ENCODE results near the gene MR1. TPM values are rescaled to one million over a fixed set of nuclear protein-coding genes. Genes with fewer than 3 reads are reported as not detected.

MR1 gene
- total RNA-seq, 1 experiment from 2014 or later: 18.6 TPM

- Histone ChIP-seq H3K27me3 (replicated peaks) (no peaks in the 10 kb centered on the region), H3K36me3 (peaks cover 25% of the 10 kb centered on the region)
These were observed 52.3 kb downstream of the MR1 start for GRCh38 chr1:181086091-181086490.

GRCh38 chr1:181086926-181087325, 53.1 kb downstream of the MR1 start:
- Histone ChIP-seq H3K27ac (peak overlapping the region; percentile 37), H3K27me3 (replicated peaks) (no peaks in the 10 kb centered on the region), H3K4me3 (no peak overlapping the region), H3K36me3 (peaks cover 33% of the 10 kb centered on the region), H3K9me3 (replicated peaks) (no peaks in the 10 kb centered on the region), H3K4me1 (replicated peaks) (peaks cover 36% of the 10 kb centered on the region)
- peak in 1 of 2 experiments; percentile 64 for DNase-seq (ENCODE audit: low read depth in 1 of 2, low spot score in 2 of 2)

More at GRCh38 chr1:181086091-181086490, 52.3 kb downstream of the MR1 start:
- Histone ChIP-seq H3K9me3 (replicated peaks) (no peaks in the 10 kb centered on the region), H3K4me1 (replicated peaks) (peaks cover 37% of the 10 kb centered on the region), H3K27ac (no peak overlapping the region), H3K4me3 (no peak overlapping the region)
- DNase-seq (ENCODE audit: low read depth in 1 of 2, low spot score in 2 of 2): no peak

GRCh38 chr1:181087400-181087901, 53.7 kb downstream of the MR1 start:
- peak overlapping the region; percentile 37 for H3K27ac ChIP-seq
- no peak overlapping the region for H3K4me3 ChIP-seq
- DNase-seq (ENCODE audit: low read depth in 1 of 2, low spot score in 2 of 2): no peak
- peaks cover 39% of the 10 kb centered on the region for H3K36me3 ChIP-seq
- no peaks in the 10 kb centered on the region for H3K27me3 ChIP-seq (replicated peaks)
- H3K9me3 ChIP-seq (replicated peaks): no peaks in the 10 kb centered on the region
- H3K4me1 ChIP-seq (replicated peaks): peaks cover 36% of the 10 kb centered on the region

- Histone ChIP-seq H3K9me3 (replicated peaks) (no peaks in the 10 kb centered on the region), H3K36me3 (peaks cover 48% of the 10 kb centered on the region), H3K4me1 (replicated peaks) (peaks cover 45% of the 10 kb centered on the region), H3K27me3 (replicated peaks) (no peaks in the 10 kb centered on the region), H3K4me3 (peak within 1 kb of the TSS; percentile 86), H3K27ac (peak within 1 kb of the TSS; percentile 43)
- peak; percentile 98 for DNase-seq (ENCODE audit: low read depth in 1 of 2, low spot score in 2 of 2)
These were observed 54.6 kb downstream of the MR1 start, which contains the start of gene IER5 for GRCh38 chr1:181088079-181089016. Gene IER5, plus strand, starts transcription at chr1:181088700. Its CDS starts 203 bp downstream, at chr1:181088903.

GRCh38 chr1:181089017-181089675, 55.4 kb downstream of the MR1 start:
- no peak for DNase-seq (ENCODE audit: low read depth in 1 of 2, low spot score in 2 of 2)
- peak overlapping the region; percentile 43 for H3K27ac ChIP-seq

DNA sequence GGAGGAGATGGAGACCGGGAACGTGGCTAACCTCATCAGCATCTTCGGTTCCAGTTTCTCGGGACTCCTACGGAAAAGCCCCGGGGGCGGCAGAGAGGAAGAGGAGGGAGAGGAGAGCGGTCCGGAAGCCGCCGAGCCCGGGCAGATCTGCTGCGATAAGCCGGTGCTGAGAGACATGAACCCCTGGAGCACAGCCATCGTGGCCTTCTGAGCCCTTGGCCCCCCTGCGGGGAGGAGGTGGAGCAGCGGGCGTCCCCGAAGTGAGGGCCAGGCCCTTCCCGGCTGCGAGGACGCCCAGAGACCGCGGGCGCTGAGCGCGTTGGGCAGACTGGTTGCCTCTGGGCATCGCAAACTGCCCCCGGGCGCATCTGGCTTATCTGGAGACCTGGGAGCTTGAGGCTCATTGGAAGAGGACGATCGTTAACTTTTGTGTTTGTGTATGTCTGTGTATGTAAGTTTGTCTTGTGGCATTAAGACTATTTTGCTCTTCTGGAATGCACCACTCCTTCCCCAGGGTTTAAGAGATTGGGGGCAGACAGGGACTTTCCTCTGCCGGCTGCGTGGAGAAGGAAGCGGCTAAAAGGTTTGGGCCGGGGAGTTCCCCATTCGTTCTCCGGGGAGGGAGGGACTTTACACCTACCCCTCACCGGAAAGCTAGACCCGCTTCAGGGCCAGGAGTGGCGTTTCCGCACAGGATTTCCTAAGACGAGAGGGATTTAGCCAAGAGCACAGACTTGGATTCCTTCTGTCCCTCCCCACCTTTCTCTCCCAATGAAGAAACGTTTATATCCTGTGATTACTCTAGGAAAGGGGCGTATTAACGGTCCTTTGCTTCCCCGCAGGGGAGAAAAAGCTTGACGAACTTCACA, 56.1 kb downstream of the MR1 start:
- Histone ChIP-seq H3K4me1 (replicated peaks) (peaks cover 54% of the 10 kb centered on the region), H3K9me3 (replicated peaks) (no peaks in the 10 kb centered on the region)
- peak; percentile 60 to 67 for DNase-seq (ENCODE audit: low read depth in 1 of 2, low spot score in 2 of 2)

More at GRCh38 chr1:181089017-181089675, 55.4 kb downstream of the MR1 start:
- H3K36me3 ChIP-seq: peaks cover 55% of the 10 kb centered on the region
- peaks cover 50% of the 10 kb centered on the region for H3K4me1 ChIP-seq (replicated peaks)
- H3K4me3 ChIP-seq: peak overlapping the region; percentile 86
- H3K9me3 ChIP-seq (replicated peaks): no peaks in the 10 kb centered on the region
- H3K27me3 ChIP-seq (replicated peaks): no peaks in the 10 kb centered on the region

GRCh38 chr1:181090641-181091126, 56.9 kb downstream of the MR1 start:
- peaks cover 69% of the 10 kb centered on the region for H3K36me3 ChIP-seq
- peak overlapping the region; percentile 27 for H3K27ac ChIP-seq
- peaks cover 61% of the 10 kb centered on the region for H3K4me1 ChIP-seq (replicated peaks)
- peak in 1 of 2 experiments; percentile 37 for DNase-seq (ENCODE audit: low read depth in 1 of 2, low spot score in 2 of 2)
- no peaks in the 10 kb centered on the region for H3K27me3 ChIP-seq (replicated peaks)
- H3K9me3 ChIP-seq (replicated peaks): no peaks in the 10 kb centered on the region
- H3K4me3 ChIP-seq: peak overlapping the region; percentile 86

More for the DNA sequence above, 56.1 kb downstream of the MR1 start:
- H3K36me3 ChIP-seq: peaks cover 62% of the 10 kb centered on the region
- peak overlapping the region; percentile 27 for H3K27ac ChIP-seq
- H3K4me3 ChIP-seq: peak overlapping the region; percentile 86
- H3K27me3 ChIP-seq (replicated peaks): no peaks in the 10 kb centered on the region

- Histone ChIP-seq H3K9me3 (replicated peaks) (no peaks in the 10 kb centered on the region), H3K27me3 (replicated peaks) (no peaks in the 10 kb centered on the region), H3K27ac (no peak overlapping the region), H3K4me1 (replicated peaks) (peaks cover 69% of the 10 kb centered on the region), H3K36me3 (peaks cover 71% of the 10 kb centered on the region), H3K4me3 (peak overlapping the region; percentile 86)
- DNase-seq (ENCODE audit: low read depth in 1 of 2, low spot score in 2 of 2): no peak
These were observed 57.7 kb downstream of the MR1 start for GRCh38 chr1:181091309-181092040.

GRCh38 chr1:181092056-181092455, 58.3 kb downstream of the MR1 start:
- Histone ChIP-seq H3K36me3 (peaks cover 71% of the 10 kb centered on the region), H3K4me3 (peak overlapping the region; percentile 86), H3K4me1 (replicated peaks) (peaks cover 70% of the 10 kb centered on the region), H3K27me3 (replicated peaks) (no peaks in the 10 kb centered on the region), H3K9me3 (replicated peaks) (no peaks in the 10 kb centered on the region), H3K27ac (no peak overlapping the region)
- no peak for DNase-seq (ENCODE audit: low read depth in 1 of 2, low spot score in 2 of 2)

DNA sequence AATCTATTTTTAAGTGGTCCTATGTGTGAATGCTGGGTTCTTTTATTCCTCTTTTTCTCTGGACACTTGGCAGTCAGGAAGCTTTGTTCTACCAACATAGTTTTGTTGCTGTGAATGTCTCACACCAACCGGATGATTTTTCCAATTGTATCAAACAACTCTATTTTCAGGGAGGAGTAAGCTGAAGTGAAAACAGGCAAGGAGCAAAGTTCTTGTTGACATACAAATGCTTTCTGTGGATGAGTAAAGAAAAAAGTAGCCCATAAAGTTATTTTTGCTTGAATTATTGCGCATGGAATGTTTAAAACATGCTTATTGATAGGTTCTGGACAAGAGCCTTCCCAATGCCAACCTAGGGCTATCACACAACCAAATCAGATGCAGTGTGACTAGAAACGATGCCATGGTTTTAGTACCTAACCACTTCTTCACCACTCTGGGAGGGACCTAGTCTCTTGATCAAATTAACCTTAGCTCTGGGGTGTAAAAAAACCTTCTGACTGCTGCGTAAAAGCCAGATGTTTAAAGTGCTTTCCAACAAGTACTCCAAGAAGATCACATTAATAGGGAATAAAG, 59.2 kb downstream of the MR1 start:
- Histone ChIP-seq H3K36me3 (peaks cover 71% of the 10 kb centered on the region), H3K4me1 (replicated peaks) (peaks cover 70% of the 10 kb centered on the region), H3K27ac (no peak overlapping the region), H3K4me3 (no peak overlapping the region), H3K27me3 (replicated peaks) (no peaks in the 10 kb centered on the region), H3K9me3 (replicated peaks) (no peaks in the 10 kb centered on the region)
- DNase-seq (ENCODE audit: low read depth in 1 of 2, low spot score in 2 of 2): no peak

DNA sequence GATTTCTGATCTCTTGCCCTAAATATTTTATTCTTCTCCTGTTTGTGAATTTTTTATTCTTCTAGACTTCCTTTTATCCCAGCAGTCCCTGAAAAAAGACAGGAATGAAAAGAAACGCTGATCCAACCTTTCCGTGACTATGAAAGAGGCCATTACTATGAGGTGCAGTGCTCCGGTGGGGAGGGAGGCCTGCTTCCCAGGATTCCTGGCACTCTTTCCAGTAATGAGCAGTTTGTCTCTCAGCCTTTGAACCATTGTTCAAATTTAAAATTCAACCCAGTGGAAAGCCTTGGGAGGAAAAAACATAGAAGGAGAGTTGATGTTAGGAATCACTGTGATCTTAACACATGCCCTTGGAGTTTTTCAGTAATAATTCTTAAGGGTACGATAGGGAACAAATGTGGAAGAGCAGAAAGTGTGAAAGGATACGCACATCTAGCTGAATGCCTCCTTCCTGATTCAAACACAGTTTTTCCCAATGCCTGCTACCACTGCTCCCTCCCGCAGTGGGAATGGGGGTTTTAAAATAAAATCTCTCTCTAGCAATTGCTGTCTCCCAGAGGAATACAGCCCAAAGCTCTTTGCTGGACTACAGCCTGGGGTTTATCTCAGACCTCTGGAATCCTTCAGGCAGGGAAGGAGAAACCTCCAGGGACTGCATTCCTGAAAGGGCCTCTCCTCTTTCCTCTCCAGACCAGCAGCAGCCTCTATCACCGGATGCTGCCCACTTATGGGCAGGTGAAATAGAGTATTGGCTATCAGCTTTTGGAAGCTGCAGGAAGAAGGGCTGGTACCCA, 60.8 kb downstream of the MR1 start:
- Histone ChIP-seq H3K9me3 (replicated peaks) (no peaks in the 10 kb centered on the region), H3K27ac (peak overlapping the region; percentile 56), H3K4me1 (replicated peaks) (peaks cover 80% of the 10 kb centered on the region), H3K4me3 (no peak overlapping the region), H3K27me3 (replicated peaks) (no peaks in the 10 kb centered on the region), H3K36me3 (peaks cover 60% of the 10 kb centered on the region)
- DNase-seq (ENCODE audit: low read depth in 1 of 2, low spot score in 2 of 2): peak; percentile 79 to 80
